Right ventricle myocardium inferior (tissue), 1 donor: ENCODE measurements around the gene JPH4. TPM values are rescaled to one million over a fixed set of nuclear protein-coding genes. Genes with fewer than 3 reads are reported as not detected.

Source experiments
- ATAC-seq: fragments of 200-7000 bp; cut with Tn5 transposase; one replicate; pipeline ENCODE4 v1.9.1; 2020; ENCODE audit warnings: mild to moderate bottlenecking, moderate library complexity
- DNase-seq: peaks from one replicate; pipeline ENCODE4 v3.0.0; 2021; ENCODE audit errors: missing footprints
- intact Hi-C: fragments of 100-400 bp; cut with DNase I; formaldehyde crosslinking; loops from one replicate; pipeline ENCODE4 v1.11.0; 2022
- long read RNA-seq: library from polyadenylated mRNA; unstranded; transcript quantifications from one replicate; pipeline ENCODE4 v2.0.0, GENCODE V29; 2021
- total RNA-seq: library from RNA; stranded (reverse); fragmentation: NEBNext Ultra II Directional; extraction: Animal tissue kit (Norgen Biotek cat#: 25700); gene quantifications from one replicate; pipeline ENCODE4 v1.2.1, GENCODE V29; 2021
- donor health status: DM: no; HTN: yes; CAD: no; lungs with severe emphysema.

The JPH4 gene
- 0.24 TPM for total RNA-seq
- long read RNA-seq: 0 reads

DNA sequence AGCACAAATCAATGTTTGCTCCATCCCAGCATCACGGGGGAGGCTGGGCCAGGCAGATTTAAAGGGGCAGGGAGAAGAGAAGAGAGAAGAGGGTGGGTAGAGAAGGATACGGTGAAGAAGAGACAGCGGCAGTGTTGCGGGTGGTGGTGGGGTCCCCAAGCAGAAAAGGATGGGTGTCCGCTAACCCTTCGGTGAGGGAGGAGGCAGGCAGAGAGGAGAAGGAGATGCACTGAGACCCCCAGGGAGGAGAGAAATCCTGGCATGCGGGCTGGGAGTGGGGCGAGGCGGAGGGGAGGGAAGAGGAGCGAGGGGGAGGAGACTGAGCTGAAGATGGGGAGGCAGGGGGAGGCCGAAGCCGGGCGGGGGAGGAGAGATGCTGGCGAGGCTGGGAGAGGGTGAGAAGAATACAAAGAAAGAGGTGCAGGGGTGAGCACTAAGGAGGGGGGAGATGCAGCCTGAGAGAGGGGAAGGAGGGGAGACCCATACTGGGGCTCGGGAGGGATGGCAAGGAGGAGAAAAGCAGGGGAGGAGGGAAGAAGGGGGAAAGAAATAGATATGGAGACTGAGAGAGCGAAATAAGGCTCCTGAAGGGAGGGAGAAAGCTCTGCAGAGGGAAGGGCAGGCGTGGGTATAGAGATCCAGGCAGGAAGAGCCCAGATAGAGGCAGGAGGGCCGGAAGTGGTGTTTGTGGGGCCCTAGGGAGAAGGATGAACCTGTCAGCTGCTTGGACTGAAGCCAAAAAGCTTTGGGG lies at the start of gene JPH4:
TSS of gene JPH4 (minus strand) at position 231 of the 751 bp plus-strand sequence. CDS start 1,337 bp downstream, outside the sequence.
- DNase-seq: no peak
- no peak for ATAC-seq
- intact Hi-C loops: no loop called here

DNA sequence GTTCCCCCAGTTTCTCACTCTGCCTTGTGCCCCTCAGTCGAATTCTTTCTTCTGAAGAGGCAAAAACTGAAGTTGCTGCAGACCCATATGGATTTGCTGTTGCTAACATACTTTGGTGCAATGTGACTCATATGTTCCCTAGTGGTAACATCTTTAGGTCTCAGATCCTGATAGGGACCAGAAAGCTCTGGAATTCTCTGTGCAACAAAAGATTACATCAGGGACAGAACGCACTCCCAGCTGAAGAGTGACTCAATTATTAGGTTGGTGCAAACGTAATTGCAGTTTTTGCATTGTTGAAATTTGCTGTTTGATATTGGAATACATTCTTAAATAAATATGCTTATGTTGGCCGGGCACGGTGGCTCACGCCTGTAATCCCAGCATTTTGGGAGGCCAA lies 49.4 kb upstream of the JPH4 start:
- intact Hi-C loops: no loop called here
- DNase-seq: no peak
- no peak for ATAC-seq

GRCh38 chr14:23626946-23627345 lies 48.4 kb upstream of the JPH4 start:
- ATAC-seq (no peak), DNase-seq (no peak)

DNA sequence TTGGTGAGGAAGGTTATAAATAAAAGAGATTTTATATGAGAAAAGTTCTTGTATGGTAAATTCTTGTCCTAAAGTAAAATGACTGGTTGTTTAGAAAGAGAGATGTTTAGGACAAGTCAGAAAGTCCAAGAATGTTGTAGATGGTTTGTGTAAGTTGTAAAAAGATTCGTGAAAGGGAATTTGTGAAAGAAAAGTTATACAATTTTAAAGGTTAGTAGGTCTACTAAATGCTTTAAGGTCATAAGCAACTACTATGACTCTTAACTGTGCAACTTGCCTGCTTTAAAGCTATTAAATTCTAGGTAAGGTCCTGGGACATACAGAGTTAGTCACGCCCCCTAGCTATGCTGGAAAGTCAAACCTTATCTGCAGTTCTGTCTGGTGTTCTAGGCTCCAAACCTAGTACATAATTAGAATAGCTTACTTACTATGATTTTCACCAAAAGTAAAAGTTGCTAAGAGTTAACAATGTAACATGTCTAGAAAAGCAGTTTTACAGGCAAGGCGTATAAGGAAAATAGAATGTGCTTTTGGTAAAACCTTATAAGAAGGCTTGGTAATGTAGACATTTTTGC lies 46.3 kb upstream of the JPH4 start:
- DNase-seq (no peak), ATAC-seq (no peak)
- intact Hi-C loops: no loop called here

More at GRCh38 chr14:23626946-23627345, 48.4 kb upstream of the JPH4 start:
- intact Hi-C loops: no loop called here

DNA sequence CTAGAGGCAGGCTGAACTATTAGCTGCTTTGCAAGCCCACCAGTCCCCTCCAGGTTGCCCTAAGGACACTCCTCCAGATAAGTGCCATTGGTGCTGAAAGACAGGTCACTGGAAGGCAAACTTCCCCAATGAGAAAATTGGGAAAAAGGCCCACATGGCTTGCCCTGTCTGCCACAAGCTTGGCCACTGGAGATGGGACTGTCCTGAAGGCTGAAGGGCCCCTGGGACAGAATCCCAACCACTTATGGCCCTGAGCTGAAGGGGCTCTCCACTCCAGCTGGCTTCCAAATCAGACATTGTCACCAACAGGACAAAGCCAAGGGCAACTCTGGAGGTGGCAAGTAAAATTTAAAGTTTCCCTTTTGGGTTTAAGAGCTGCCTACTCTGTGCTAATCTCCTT lies 45.4 kb upstream of the JPH4 start:
- ATAC-seq: no peak
- intact Hi-C loops: no loop called here
- no peak for DNase-seq

DNA sequence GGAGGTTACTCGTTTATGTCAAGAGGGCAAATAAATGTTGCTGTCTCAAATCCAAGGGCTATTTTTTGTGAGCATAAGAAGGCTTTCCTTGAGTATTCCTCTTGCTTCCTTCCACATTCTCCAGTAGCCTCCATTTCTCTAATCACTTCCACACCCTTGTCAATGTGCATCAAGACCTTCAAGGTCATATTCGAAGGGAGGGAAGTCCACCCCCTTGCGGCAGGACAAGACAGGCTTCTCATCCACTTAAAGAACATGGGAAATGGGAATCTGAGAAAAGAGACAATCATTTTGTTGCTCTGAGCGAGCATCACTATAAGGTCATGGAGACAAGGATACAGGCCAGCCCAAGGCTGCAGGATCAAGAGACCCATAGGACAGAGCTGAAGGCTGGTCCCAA lies 44.4 kb upstream of the JPH4 start:
- intact Hi-C loops: no loop called here
- DNase-seq: no peak

GRCh38 chr14:23621932-23622730 lies 43.5 kb upstream of the JPH4 start:
- ATAC-seq (no peak), DNase-seq (no peak)
- intact Hi-C loops: no loop called here

More for the DNA sequence above, 44.4 kb upstream of the JPH4 start:
- ATAC-seq: no peak

DNA sequence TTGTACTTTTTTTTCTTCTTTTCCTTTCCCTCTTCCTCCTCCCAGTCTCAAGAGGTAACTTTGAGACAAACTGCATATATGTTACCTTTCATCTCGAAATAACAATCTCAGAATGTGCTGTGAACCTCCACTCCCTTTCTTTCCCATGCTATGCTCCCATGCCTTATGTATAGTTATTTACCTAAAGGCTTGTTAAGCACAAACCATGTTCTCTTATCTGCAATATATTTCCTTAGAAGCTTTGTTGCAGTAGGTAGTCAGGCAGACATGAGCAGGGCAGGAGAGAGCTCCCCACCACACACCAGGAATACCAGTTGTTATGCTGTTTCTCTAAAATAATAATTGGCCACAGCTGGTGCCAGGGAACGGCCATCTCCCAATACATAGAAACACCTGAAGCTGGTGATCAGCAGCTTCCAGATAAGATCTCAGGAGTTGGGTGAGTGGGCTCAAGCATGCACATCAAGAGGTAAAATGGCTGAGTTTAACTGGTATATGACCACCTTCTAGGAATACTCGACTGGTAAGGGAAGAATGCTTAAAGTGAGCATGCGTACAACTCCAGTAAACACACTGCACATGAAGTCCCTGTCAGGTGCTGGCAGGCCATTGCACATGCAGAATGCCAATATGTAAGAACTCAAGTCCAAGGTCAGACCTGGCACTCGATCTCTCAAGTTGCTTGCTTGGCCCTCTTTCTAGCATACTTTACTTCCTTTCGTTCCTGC lies 42.8 kb upstream of the JPH4 start:
- no peak for DNase-seq
- intact Hi-C loops: no loop called here
- no peak for ATAC-seq

DNA sequence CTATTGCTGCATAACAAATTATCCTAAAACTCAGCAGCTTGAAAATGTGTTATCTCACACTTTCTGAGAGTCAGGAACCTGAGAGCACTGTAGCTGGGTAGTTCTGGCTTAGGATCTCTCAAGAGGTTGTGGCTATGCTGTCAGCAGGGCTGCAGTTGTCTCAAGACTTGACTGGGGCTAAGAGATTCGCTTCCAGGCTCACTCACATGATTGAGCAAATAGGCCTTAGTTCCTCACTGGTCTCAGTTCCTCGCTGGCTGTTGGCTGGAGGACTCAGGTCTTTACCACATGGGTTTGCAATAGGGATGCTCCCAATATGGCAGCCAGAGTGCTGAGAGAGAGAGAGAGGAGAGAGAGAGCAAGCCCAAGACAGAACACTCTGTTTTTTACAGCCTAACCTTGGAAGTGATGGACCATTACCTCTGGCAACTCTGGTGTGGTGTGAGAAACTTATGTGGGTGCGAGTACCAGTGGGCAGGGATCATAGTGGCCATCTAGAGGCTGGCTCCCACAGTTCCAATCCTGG lies 41.6 kb upstream of the JPH4 start:
- no peak for ATAC-seq
- intact Hi-C loops: no loop called here
- no peak for DNase-seq

DNA sequence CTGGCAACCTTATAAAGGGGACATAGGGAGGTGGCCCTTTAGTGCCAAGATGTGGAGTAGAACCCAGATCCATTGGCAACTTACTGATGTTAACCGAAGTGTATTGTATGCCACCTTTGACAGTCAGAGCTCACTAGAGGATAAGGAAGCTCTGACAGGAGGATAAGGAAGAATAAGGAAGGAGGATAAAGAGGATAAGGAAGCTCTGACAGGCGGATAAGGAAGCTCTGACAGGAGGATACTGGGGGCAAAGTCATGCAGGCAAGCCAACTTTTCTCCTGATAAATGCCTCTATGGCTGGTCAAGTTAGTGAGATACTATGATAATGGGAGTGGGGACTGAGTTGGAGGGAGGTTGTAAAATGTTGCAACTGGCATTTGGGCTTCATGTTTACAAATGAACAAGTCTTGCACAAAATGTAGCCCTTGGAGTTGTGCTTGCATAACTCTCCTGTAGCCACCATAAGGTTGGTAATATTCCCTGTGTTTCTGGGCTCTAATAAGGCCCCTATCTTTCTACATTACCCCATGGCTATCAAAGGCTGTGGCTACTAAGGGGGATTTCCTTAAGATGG lies 39.9 kb upstream of the JPH4 start:
- DNase-seq (no peak), ATAC-seq (no peak)
- intact Hi-C loops: no loop called here

- DNase-seq: no peak
- intact Hi-C loops: no loop called here
- ATAC-seq: no peak
These were observed 38.9 kb upstream of the JPH4 start for GRCh38 chr14:23617539-23617938.

- intact Hi-C loops: no loop called here
- ATAC-seq: no peak
- DNase-seq: no peak
These were observed 37.3 kb upstream of the JPH4 start for GRCh38 chr14:23615856-23616255.

DNA sequence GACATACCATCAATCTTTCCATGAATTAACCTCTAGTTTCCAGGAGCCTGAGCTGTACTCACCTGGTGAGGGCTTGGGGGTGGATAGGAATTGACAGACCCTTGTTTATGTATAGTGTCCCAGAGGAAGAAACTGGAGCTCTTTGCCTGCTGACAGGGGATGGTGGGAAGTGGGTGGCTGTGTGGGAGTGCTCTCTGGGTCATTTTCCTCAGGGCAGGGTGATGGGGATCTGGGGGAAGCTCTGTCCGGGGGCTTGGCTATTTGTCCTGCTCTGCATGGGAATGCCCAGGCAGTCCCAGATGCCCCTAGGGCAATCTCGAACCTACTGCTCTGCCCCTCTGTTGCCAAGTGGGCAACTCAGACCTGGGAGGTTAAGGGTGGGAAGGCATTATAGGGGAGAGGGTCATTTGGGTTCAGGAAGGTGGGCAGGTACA lies 35.8 kb upstream of the JPH4 start:
- DNase-seq (no peak), ATAC-seq (no peak)
- intact Hi-C loops: no loop called here

GRCh38 chr14:23613242-23614070 lies 34.9 kb upstream of the JPH4 start:
- intact Hi-C loops: no loop called here

GRCh38 chr14:23612802-23613201 lies 34.2 kb upstream of the JPH4 start:
- DNase-seq: no peak
- no peak for ATAC-seq
- intact Hi-C loops: no loop called here

More at GRCh38 chr14:23613242-23614070, 34.9 kb upstream of the JPH4 start:
- ATAC-seq (no peak), DNase-seq (no peak)

DNA sequence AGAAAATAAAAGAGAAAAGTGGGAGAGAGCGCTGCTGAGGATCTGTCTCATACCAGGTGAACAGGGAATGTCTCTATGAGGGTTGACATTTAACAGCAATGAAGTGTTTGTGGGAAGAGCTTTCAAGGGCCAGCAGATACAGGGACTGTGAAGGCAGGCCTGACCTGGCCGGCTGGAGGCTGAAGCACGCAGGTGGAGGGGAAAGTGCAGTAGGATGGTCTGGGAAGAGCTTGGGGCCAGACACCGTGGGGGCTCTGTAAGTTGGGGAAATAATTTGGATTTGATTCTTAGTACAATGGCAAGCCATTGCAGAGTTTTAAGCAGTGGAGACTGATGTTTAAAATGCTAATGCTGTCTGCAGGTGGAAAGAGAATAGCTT lies 33.8 kb upstream of the JPH4 start:
- intact Hi-C loops: no loop called here
- DNase-seq: no peak
- no peak for ATAC-seq

GRCh38 chr14:23610815-23611289 lies 32.3 kb upstream of the JPH4 start:
- intact Hi-C loops: no loop called here
- DNase-seq: no peak

More at GRCh38 chr14:23610815-23611289, 32.3 kb upstream of the JPH4 start:
- ATAC-seq: no peak
